Measurements from ENCODE around the gene FAM234B.
"Not testable (repeated sequence)": the region's sequence is repeated elsewhere in the genome, so short reads cannot be mapped to it uniquely, and the experiment has no call there.

Gene FAM234B

GRCh38 chr12:13023811-13024530, 20.2 kb upstream of the FAM234B start:
- DNase-seq = no peak

- no peak for DNase-seq
These were observed 19.7 kb upstream of the FAM234B start for GRCh38 chr12:13024531-13024916.

GRCh38 chr12:13026286-13026685, 17.9 kb upstream of the FAM234B start:
- DNase-seq = no peak

- DNase-seq = no peak
These were observed 17.1 kb upstream of the FAM234B start for GRCh38 chr12:13027032-13027431.

GRCh38 chr12:13027508-13027907, 16.7 kb upstream of the FAM234B start:
- no peak for DNase-seq

- DNase-seq = no peak
These were observed 15.2 kb upstream of the FAM234B start for GRCh38 chr12:13028825-13029570.

- DNase-seq = no peak
These were observed 13.5 kb upstream of the FAM234B start for GRCh38 chr12:13030541-13031291.

- no peak for DNase-seq
These were observed 12.0 kb upstream of the FAM234B start for GRCh38 chr12:13032164-13032563.

- DNase-seq = peak; percentile 75
These were observed 10.7 kb upstream of the FAM234B start for GRCh38 chr12:13033476-13033875.

GRCh38 chr12:13035335-13035734, 8.8 kb upstream of the FAM234B start:
- not testable (repeated sequence) for DNase-seq

GRCh38 chr12:13036881-13037280, 7.3 kb upstream of the FAM234B start:
- DNase-seq = no peak

- peak; percentile 88 for DNase-seq
These were observed 5.6 kb upstream of the FAM234B start for GRCh38 chr12:13038491-13039161.

- DNase-seq = no peak
These were observed 4.7 kb upstream of the FAM234B start for GRCh38 chr12:13039328-13039956.

GRCh38 chr12:13041224-13041623, 3.0 kb upstream of the FAM234B start:
- DNase-seq = no peak

- DNase-seq = no peak
These were observed 1.4 kb upstream of the FAM234B start for GRCh38 chr12:13042666-13043230.

GRCh38 chr12:13044906-13045299, 722 bp downstream of the FAM234B start:
- DNase-seq = peak; percentile 34

GRCh38 chr12:13045816-13046215, 1.6 kb downstream of the FAM234B start:
- DNase-seq = no peak

GRCh38 chr12:13046964-13047363, 2.8 kb downstream of the FAM234B start:
- DNase-seq = no peak

- DNase-seq = peak; percentile 52
These were observed 5.6 kb downstream of the FAM234B start for GRCh38 chr12:13049816-13050215.

GRCh38 chr12:13052421-13052820, 8.2 kb downstream of the FAM234B start:
- no peak for DNase-seq

- DNase-seq = not testable (repeated sequence)
These were observed 9.4 kb downstream of the FAM234B start for GRCh38 chr12:13053617-13054016.

GRCh38 chr12:13060581-13060980, 16.4 kb downstream of the FAM234B start:
- DNase-seq = no peak

Data from fibroblast of upper back skin (primary cell).